Activated CD4-positive, alpha-beta T cell treated with anti-CD3 and anti-CD28 coated beads, Interleukin-2, amount 50 U/mL, for 24 hours (primary cell): ENCODE measurements around the gene ZNF536.
"Not testable (repeated sequence)": the region's sequence is repeated elsewhere in the genome, so short reads cannot be mapped to it uniquely, and the experiment has no call there.

Experiments
- DNase-seq, 2 donors: peaks; one replicate each; pipeline ENCODE4 v3.0.0-alpha.2; 2020; ENCODE audit warnings: low read depth in 1 of 2, low spot score in 1 of 2

The ZNF536 gene

DNA sequence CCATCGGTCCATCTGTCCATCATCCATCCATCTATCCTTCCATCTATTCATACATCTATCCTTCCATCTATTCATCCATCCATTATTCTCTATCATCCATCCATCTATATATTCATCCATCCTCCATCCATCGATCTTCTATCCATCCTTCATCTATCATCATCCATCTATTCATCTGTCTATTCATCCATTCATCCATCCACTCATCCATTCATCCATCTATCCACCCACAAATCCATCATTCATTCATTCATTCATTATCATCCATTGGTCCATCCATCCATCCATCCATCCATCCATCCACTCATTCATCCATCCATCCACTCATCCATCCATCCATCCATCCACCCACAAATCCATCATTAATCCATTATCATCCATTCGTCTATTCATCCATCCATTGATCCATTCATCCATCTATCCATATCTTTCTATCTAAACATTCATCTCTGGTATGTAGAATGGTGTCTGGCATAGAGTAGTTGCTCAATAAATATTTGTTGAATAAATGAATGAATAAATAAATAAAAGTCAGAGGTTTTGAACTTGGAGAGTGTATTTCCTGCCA is 36.6 kb downstream of the ZNF536 start:
- DNase-seq = no peak

GRCh38 chr19:30411714-30412113 is 39.5 kb downstream of the ZNF536 start:
- DNase-seq = no peak

GRCh38 chr19:30416375-30416774 is 44.2 kb downstream of the ZNF536 start:
- no peak for DNase-seq

GRCh38 chr19:30417166-30417565 is 45.0 kb downstream of the ZNF536 start:
- not testable (repeated sequence) for DNase-seq

DNA sequence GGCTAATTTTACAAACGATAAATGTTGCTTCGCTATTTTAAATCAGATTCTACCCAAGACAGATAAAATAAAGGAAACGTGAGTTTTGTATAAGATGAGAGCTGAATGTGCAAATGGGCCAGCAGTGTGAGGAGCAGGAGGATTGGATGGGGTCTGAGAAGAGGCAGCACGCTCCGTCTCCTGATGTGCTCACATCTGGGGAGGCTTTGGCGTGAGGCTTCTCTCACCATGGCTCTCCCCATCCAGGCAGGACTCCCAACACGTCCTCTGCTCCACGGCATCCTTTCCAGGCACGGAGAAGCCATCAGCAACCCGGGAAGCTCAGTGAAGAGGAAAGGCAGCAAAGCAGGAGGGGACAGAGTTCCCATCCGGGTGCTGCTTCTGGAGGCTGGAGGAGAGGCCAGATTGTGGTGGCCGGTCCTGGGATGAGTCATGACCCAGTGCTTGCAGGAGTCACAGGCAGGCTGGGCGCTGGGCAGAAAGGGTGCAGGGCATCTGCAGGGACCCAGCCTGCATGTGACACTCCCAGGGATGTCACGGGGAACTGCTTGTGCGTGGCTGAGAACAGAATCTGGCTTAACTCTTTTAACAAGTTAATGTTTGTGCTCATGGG is 47.5 kb downstream of the ZNF536 start:
- DNase-seq = no peak

- DNase-seq = no peak
Measured at GRCh38 chr19:30420316-30420715, 48.1 kb downstream of the ZNF536 start.

GRCh38 chr19:30420881-30421280 is 48.7 kb downstream of the ZNF536 start:
- DNase-seq = no peak

DNA sequence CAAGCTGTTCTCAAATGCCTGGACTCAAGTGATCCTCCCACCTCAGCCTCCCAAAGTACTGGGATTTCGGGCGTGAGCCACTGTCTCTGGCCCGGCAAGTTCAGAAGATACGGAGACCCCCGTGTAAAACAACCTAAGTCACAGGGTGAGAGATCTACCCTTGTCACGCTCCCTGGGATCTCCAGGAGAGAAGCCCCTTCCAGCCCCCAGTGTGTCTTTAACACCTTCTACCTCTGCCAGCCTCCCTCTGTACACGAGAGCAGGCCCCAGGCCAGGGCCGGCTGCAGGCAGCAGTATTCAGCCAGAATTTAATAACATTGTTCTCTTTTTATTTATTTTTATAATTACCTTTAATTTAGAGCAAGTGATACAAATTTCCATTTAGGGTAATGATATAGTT is 49.4 kb downstream of the ZNF536 start:
- no peak for DNase-seq

- no peak for DNase-seq
Measured at GRCh38 chr19:30423481-30423880, 51.3 kb downstream of the ZNF536 start.

GRCh38 chr19:30425885-30426838 is 54.0 kb downstream of the ZNF536 start:
- DNase-seq = no peak

- DNase-seq = no peak
Measured at GRCh38 chr19:30426864-30427263, 54.7 kb downstream of the ZNF536 start.

DNA sequence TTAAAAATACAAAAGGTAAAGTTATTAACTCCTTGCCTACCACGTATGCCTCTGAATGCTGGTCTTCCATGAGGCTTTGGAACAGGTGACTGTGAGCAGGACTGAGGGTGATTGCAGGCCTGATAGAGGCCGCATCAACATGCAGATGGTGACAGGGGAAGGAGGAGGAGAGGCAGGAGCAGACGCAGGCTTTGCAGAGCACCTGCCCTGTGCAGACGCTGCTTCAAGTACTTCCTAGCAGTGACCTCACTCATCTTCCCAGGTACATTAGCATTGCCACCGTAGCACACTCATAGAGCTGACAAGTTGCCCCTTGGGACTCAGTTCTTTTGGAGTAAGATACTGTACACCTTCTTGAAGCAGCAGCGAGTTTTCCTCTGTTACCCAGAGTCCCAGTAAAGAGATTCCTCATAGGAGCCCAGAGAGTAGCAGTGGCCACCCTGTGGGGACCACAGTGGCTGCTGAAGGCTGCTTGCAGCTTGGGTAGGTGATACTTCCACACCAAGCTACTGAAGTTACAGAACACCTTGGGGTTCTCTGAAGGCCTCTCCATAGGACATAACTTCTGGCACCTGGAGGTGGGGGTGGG is 56.0 kb downstream of the ZNF536 start:
- DNase-seq = no peak

- DNase-seq = no peak
Measured at GRCh38 chr19:30428844-30429243, 56.7 kb downstream of the ZNF536 start.

GRCh38 chr19:30430206-30430734 is 58.1 kb downstream of the ZNF536 start:
- DNase-seq = no peak

GRCh38 chr19:30431591-30431990 is 59.4 kb downstream of the ZNF536 start:
- no peak for DNase-seq

GRCh38 chr19:30434797-30435594 is 62.8 kb downstream of the ZNF536 start:
- no peak for DNase-seq

DNA sequence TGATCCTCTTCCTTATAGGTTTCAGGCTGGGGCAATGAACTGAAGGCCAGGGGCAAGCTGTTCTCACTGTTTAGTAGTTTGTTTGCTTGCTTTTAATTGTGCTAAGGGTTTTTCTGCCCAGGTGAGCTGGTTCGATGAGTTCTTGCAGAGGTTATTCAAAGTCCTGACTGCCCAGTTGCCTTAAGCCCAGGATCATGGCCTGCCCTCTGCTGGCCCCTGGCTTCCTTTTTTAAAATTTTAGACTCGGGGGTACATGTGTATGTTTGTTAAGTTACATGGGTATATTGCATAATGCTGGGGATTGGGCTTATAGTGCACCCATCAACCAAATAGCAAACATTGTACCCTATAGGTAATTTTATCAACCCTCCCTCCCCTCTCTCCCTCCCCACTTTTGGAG is 65.7 kb downstream of the ZNF536 start:
- no peak for DNase-seq

GRCh38 chr19:30439310-30439709 is 67.1 kb downstream of the ZNF536 start:
- no peak for DNase-seq

GRCh38 chr19:30441011-30441410 is 68.8 kb downstream of the ZNF536 start:
- no peak for DNase-seq

GRCh38 chr19:30442674-30443073 is 70.5 kb downstream of the ZNF536 start:
- DNase-seq = no peak
